ENCODE measurements around the gene ADIPOQ. TPM values are rescaled to one million over a fixed set of nuclear protein-coding genes. Genes with fewer than 3 reads are reported as not detected.

ADIPOQ gene
- total RNA-seq, 2 donors from 2014 or later, result 0.17 to 0.58 TPM

DNA sequence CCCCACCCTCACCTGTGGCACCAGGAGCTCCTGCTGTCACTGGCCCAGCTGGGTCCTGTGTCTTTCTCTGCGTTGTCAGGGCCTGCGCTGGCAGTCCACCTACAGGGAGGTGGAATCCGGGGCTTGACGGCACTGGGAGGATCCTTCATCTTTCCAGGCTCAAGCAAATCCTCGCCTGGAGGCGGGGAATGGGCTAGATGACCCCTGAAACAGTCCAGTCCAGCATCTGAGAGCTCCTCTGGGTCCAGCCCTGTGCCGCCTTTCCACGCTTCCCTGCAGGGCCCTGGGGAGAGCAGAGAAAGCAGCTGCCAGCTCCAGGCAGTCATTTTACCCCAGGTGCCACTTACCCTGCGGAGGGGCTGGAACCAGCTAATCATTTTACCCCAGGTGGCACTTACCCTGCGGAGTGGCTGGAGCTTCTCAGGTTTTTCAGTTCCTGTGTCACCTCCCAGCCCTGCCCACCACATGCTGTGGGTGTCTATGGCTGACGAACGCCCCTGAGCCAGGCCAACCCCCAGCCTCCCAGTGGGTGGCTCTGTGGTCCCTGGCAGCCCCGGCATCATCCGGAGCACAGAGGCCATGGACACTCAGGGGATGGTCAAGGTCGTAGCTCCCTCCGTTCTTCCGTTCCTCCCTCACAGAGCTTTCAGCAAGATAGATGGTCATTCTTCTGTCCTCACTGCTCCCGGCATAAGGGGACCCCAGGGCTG lies 17.9 kb upstream of the ADIPOQ start:
- H3K4me1 ChIP-seq, result no peaks in the 10 kb centered on the region
- H3K9me3 ChIP-seq, result no peaks in the 10 kb centered on the region
- TF ChIP-seq, protein P1, sequence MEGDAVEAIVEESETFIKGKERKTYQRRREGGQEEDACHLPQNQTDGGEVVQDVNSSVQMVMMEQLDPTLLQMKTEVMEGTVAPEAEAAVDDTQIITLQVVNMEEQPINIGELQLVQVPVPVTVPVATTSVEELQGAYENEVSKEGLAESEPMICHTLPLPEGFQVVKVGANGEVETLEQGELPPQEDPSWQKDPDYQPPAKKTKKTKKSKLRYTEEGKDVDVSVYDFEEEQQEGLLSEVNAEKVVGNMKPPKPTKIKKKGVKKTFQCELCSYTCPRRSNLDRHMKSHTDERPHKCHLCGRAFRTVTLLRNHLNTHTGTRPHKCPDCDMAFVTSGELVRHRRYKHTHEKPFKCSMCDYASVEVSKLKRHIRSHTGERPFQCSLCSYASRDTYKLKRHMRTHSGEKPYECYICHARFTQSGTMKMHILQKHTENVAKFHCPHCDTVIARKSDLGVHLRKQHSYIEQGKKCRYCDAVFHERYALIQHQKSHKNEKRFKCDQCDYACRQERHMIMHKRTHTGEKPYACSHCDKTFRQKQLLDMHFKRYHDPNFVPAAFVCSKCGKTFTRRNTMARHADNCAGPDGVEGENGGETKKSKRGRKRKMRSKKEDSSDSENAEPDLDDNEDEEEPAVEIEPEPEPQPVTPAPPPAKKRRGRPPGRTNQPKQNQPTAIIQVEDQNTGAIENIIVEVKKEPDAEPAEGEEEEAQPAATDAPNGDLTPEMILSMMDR (IDR thresholded peaks at IDR 0.05), result no peak
- H3K27ac ChIP-seq, result no peak overlapping the region
- no peaks in the 10 kb centered on the region for H3K36me3 ChIP-seq
- intact Hi-C loops (cut with DNase I), result loop anchor here (5.0 kb wide), 1 partner anchor 207 kb away; no protein-coding TSS in a partner anchor
- no peak for DNase-seq
- peaks cover 21% of the 10 kb centered on the region for H3K27me3 ChIP-seq
- no peak overlapping the region for H3K9ac ChIP-seq (ENCODE audit: low read depth in 2 of 2, low read length in 2 of 2)
- H3K4me3 ChIP-seq, result no peak overlapping the region

DNA sequence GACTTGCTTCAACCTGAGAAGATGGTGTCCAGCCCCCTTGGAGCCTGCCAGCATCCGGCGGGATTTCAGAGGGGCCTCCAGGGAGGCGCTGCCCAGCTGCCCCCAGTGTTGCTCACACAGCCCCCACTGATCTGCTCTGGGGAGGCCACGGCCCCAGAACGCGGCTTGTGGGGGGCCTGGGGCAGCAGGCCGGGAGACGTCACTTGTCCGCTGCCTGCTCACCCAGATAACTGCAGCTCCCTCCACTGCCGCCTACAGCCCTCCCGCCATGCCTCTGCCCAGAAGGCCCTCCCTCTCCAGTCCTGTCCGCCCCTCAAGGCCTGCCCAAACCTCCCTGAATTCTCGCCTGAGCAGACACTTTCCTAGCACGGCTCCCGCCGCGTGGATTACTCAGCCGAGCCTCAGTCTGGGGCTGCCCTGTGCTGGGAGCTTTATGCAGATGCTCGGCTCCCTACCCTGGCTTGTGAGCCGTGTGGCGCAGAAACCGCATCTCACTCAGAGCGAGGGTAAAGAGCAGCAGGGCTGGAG lies 17.2 kb upstream of the ADIPOQ start:
- no peak overlapping the region for H3K4me3 ChIP-seq
- intact Hi-C loops (cut with DNase I), result no loop called here
- no peak overlapping the region for H3K27ac ChIP-seq
- no peaks in the 10 kb centered on the region for H3K4me1 ChIP-seq
- H3K36me3 ChIP-seq, result no peaks in the 10 kb centered on the region
- DNase-seq, result no peak
- TF ChIP-seq, protein P1 (IDR thresholded peaks at IDR 0.05), result no peak
- no peaks in the 10 kb centered on the region for H3K9me3 ChIP-seq
- H3K27me3 ChIP-seq, result peaks cover 26% of the 10 kb centered on the region
- no peak overlapping the region for H3K9ac ChIP-seq (ENCODE audit: low read depth in 2 of 2, low read length in 2 of 2)

DNA sequence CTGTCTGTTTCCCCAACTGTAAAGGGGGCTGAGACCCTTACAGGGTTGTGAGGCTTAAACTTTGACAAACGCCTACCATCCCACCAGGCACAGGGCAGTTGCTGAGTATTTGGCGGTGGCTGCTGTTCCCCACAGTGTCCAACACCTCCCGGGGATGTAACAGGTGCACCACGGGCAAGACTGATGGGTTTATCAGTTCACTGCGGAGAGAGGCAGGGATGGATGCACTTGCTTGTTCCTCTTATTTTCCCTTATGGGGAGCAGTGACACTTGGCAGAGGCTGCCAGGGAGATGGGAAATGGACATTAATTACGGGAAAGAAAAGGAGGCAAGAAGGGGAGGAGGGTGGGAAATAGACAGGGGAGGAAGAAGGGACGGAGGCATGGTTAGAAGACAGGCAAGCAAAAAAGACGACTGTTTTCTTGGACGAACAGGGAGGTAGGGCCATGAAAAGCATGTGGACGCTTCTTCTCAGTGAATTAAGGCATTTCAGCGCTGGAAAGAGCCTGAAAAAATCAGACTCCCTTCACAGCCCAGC lies 16.6 kb upstream of the ADIPOQ start:
- intact Hi-C loops (cut with DNase I), result no loop called here
- H3K27ac ChIP-seq, result no peak overlapping the region
- DNase-seq, result no peak
- no peak overlapping the region for H3K4me3 ChIP-seq
- no peaks in the 10 kb centered on the region for H3K9me3 ChIP-seq
- H3K36me3 ChIP-seq, result no peaks in the 10 kb centered on the region
- no peak overlapping the region for H3K9ac ChIP-seq (ENCODE audit: low read depth in 2 of 2, low read length in 2 of 2)
- no peaks in the 10 kb centered on the region for H3K4me1 ChIP-seq
- peaks cover 26% of the 10 kb centered on the region for H3K27me3 ChIP-seq
- TF ChIP-seq, protein P1 (IDR thresholded peaks at IDR 0.05), result no peak

DNA sequence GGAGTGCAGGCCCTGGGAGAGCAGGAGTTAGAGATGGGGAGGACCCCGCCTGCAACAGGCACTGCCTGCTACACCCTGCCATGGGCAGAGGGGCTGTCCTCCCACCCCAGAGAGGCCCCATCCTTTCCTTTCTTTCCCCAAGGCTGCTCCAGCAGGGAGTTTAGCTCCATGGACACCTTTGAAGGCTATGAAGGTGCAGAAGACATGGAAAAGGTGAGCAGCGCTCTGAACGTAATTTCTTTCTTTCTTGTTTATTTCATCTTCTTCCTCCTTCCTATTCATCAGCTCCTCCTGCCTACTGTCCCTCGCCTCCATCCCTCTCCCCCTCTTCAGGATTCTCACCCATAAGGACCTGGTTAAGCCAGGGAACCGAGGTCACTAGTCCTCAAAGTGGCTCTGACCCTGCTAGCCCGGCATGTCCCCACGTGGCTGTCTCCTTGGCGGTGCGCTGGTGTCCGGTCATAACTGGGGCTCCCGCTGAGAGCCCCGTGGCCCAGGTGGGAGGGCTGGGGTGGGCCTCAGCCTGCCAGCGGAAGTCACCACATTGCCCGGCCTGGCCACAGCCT lies 16.0 kb upstream of the ADIPOQ start:
- Histone ChIP-seq H3K27me3 (peaks cover 26% of the 10 kb centered on the region), H3K4me1 (no peaks in the 10 kb centered on the region), H3K36me3 (no peaks in the 10 kb centered on the region), H3K27ac (no peak overlapping the region), H3K9me3 (no peaks in the 10 kb centered on the region), H3K9ac (ENCODE audit: low read depth in 2 of 2, low read length in 2 of 2) (peak overlapping the region in 1 of 2 donors; percentile 81), H3K4me3 (peak overlapping the region; percentile 56)
- peak; percentile 32 for DNase-seq
- TF ChIP-seq, protein P1 (IDR thresholded peaks at IDR 0.05), result no peak
- intact Hi-C loops (cut with DNase I), result no loop called here

DNA sequence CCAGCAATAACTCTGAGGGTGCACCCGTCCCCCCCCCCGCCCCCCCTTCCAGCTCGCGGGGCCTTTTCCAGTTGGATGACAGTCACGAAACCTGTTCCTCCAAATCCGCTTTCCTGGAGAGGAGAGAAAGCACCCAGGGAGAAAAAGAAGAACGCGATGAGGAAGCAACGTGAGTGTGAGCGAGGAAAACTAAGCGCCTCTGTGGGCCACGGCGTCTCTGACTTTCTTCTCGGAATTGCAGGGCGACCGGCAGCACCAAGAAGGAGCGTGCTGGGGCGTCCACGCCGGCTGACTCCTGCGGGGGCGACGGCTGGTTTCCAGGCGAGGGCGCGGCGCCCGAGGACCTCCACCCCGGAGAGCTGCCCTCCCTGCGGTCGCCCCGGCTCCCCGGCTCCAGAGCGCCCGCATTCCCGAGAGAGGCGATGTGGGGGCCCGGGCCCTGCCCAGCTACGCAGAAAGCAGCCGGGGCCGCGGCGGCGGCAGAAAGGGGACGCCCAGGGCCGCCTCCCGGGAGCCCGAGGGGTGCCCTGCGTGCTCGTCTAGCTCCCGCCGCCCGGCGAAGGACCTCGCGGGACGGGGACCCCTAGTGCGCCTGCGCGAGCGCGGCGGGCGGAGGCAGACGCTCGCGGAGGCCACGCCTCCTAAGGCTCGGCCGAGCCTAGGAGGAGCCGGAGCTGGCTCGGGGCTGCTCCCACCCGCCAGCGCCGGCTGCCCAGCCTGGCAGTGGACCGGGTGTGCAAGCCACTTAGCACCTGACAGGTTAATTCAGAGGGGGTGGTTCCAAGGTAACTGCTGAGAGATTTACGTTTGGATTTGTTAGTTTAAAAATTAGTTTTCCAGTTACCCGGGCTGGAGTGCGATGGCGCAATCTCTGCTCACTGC lies 15.3 kb upstream of the ADIPOQ start:
- H3K9me3 ChIP-seq, result no peaks in the 10 kb centered on the region
- H3K9ac ChIP-seq (ENCODE audit: low read depth in 2 of 2, low read length in 2 of 2), result peak overlapping the region; percentile 46 to 81
- no peaks in the 10 kb centered on the region for H3K4me1 ChIP-seq
- no peak overlapping the region for H3K27ac ChIP-seq
- H3K36me3 ChIP-seq, result no peaks in the 10 kb centered on the region
- TF ChIP-seq, protein P1 (IDR thresholded peaks at IDR 0.05), result no peak
- peaks cover 26% of the 10 kb centered on the region for H3K27me3 ChIP-seq
- peak; percentile 78 for DNase-seq
- H3K4me3 ChIP-seq, result peak overlapping the region; percentile 56
- intact Hi-C loops (cut with DNase I), result no loop called here
